GM12801 (cell line): Measurements from ENCODE around the gene SEL1L2.

Experiments used
- CTCF ChIP-seq: IDR thresholded peaks from one replicate; pipeline ENCODE4 v1.5.1; 2011; ENCODE audit warnings: control low read depth; ENCODE audit not compliant: insufficient read length; ENCODE audit errors: extremely low read depth

The SEL1L2 gene

DNA sequence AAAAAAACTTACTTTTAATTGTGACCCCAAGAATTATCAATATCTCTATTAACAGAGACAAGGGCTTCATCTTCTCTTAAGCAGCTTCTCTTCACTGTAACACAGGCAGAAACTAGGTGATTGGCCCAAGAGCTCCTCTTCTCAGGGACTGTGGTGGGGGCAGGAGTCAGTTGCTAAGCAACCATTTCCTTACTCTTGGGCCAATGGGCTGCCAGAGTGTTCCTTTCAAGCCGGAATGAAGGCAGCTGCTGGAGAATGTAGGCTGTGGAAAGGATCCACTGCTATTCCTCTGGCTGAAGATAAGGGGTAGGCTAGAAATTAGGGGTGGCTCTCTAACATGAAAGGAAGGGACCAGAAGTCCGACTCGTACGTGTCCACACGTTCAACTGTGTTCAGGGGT, at the start of gene SEL1L2:
TSS of gene SEL1L2 (minus strand) at position 150 of the 400 bp plus-strand sequence. CDS start at position 70, 80 bp downstream.
- no peak for TF ChIP-seq CTCF

- TF ChIP-seq CTCF, result no peak
These were observed 46.2 kb upstream of the SEL1L2 start for GRCh38 chr20:14036567-14036966.

- no peak for TF ChIP-seq CTCF
These were observed 42.9 kb upstream of the SEL1L2 start for GRCh38 chr20:14033310-14033709.

GRCh38 chr20:14030991-14031390, 40.6 kb upstream of the SEL1L2 start:
- no peak for TF ChIP-seq CTCF

DNA sequence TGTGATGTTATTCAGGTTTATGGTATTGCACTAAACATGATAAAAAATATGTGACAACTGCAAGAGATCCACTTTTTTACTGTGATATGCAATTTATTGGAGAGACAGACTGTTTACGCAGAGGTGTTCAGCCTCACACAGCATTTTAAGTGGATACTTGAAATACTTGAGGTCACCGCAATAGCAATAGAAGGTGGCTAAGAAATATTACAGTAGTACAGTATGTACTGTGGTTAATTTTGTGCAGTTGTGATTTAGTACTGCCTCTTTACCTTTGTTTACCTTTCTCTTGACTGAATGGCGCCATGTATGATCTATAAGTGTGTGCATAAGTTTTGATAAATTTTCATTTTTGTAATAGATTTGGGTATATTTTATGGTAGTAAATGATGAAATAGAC, 22.3 kb upstream of the SEL1L2 start:
- TF ChIP-seq CTCF, result no peak

- TF ChIP-seq CTCF, result no peak
These were observed 18.8 kb upstream of the SEL1L2 start for GRCh38 chr20:14009208-14009607.

GRCh38 chr20:14005996-14006395, 15.6 kb upstream of the SEL1L2 start:
- no peak for TF ChIP-seq CTCF

GRCh38 chr20:14000917-14001316, 10.5 kb upstream of the SEL1L2 start:
- TF ChIP-seq CTCF, result no peak
